ENCODE results near the gene CARNS1. TPM values are rescaled to one million over a fixed set of nuclear protein-coding genes. Genes with fewer than 3 reads are reported as not detected.

CARNS1 gene
- total RNA-seq, 1 experiment from 2014 or later = 1.1 TPM

DNA sequence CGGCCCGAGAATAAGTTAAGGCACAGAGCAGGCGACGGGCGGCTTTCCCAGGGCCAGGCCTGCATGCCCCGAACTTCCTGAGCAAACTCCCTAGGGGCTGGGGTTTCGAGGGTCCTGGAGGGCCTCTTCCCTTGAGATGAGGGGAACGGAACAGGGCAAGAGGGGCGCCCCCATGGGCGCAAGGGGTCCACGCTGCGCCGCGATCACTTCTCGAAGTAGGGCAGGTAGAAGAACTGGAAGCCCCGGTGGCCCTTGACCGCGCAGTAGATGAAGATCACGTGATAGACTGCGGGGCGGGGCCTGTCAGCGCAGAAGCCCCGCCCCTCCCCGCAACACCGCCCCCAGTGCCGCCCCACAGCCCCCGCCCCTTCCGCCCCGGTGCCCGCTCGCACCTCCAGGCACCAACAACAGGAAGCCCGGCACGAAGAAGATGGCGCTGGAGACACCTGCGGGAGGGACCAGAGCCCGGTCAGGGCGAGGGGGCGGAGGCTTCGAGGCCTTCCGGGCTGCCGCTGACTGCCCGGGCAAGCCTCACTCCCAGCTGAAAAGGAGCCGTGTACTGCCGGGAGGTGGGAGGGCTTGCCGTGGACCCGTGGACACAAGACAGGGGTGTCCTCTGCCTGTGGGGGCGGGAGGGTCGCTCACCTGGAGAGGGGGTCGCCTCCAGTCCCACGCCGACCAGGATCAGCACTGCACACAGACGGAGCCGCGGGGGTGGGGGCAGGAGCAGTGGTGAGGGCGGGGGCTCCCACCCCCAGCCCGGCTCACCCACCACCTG, 49.1 kb downstream of the CARNS1 start:
- no peak overlapping the region for H2AFZ ChIP-seq (ENCODE audit: low read length)
- no peak overlapping the region for H4K91ac ChIP-seq (ENCODE audit: insufficient read length, low read depth, low read length)
- H2BK20ac ChIP-seq (ENCODE audit: low read depth, low read length, poor library complexity, severe bottlenecking) = no peak overlapping the region
- H4K8ac ChIP-seq (replicated peaks; ENCODE audit: insufficient read length, low read depth, low read length) = no peak overlapping the region
- H3K18ac ChIP-seq (ENCODE audit: insufficient read length, low read depth, low read length) = peak overlapping the region; percentile 90
- H3K27me3 Mint-ChIP-seq (ENCODE audit: low read depth) = peaks cover 2% of the 10 kb centered on the region
- peak; percentile 95 for DNase-seq
- H2AK5ac ChIP-seq (ENCODE audit: insufficient read length, low read length) = no peak overlapping the region
- H2BK12ac ChIP-seq (ENCODE audit: insufficient read length, low read depth, low read length) = no peak overlapping the region
- H3K4me1 Mint-ChIP-seq = peaks cover 20 to 25% of the 10 kb centered on the region in 2 experiments
- peaks cover 0 to 4% (median 0%) of the 10 kb centered on the region in 3 experiments; a peak in 2 of 7 replicates for H3K36me3 Mint-ChIP-seq (ENCODE audit: insufficient read depth in 1 of 3, low read depth in 3 of 3)
- no peaks in the 10 kb centered on the region; the same call in 1 of the 2 replicates for H3K4me1 ChIP-seq (ENCODE audit: insufficient read depth, low read length)
- H3K27me3 ChIP-seq (ENCODE audit: insufficient read depth, low read length) = no peaks in the 10 kb centered on the region
- no peaks in the 10 kb centered on the region for H3K9me3 ChIP-seq (ENCODE audit: control insufficient read depth, low read depth, low read length)
- H3K9me3 Mint-ChIP-seq = no peaks in the 10 kb centered on the region
- H3K4ac ChIP-seq (ENCODE audit: low read depth, low read length) = no peak overlapping the region
- peak overlapping the region; percentile 49 for H3K4me2 ChIP-seq (ENCODE audit: insufficient read depth, insufficient read length, low read length)
- H3K23me2 ChIP-seq (ENCODE audit: insufficient read length, low read depth, low read length, poor library complexity, severe bottlenecking) = peaks cover 12% of the 10 kb centered on the region
- no peak overlapping the region for H2BK15ac ChIP-seq (ENCODE audit: low read depth, low read length)
- WGBS (ENCODE audit: extremely low coverage, insufficient read length, low lambda C conversion rate) = no CpG with 5 or more reads among the region's 56 CpGs
- no peaks in the 10 kb centered on the region for H3K79me2 ChIP-seq (ENCODE audit: insufficient read depth, low read length)
- no peak overlapping the region for H4K5ac ChIP-seq (ENCODE audit: insufficient read length, low read depth, low read length)
- no peak overlapping the region for H3K56ac ChIP-seq (ENCODE audit: insufficient read length, low read depth, low read length)
- peak overlapping the region; percentile 90 for H3K14ac ChIP-seq (ENCODE audit: insufficient read depth, low read length)
- no peak overlapping the region for H3K27ac ChIP-seq (ENCODE audit: insufficient read length, low read depth, low read length)
- H3K9ac ChIP-seq (ENCODE audit: extremely low read depth, insufficient read length, low read length) = peak overlapping the region; percentile 81
- H2BK5ac ChIP-seq (ENCODE audit: insufficient read length, low read length) = no peak overlapping the region
- no peak overlapping the region for H3T11ph ChIP-seq (ENCODE audit: low read length)
- H3K4me3 Mint-ChIP-seq = peak overlapping the region; percentile 83 to 86
- no peak overlapping the region for H2BK120ac ChIP-seq (ENCODE audit: low read depth, low read length, poor library complexity, severe bottlenecking)
- no peak overlapping the region for H3K23ac ChIP-seq (ENCODE audit: insufficient read length, low read depth, low read length)
- H3K27ac Mint-ChIP-seq = peak overlapping the region; percentile 48 to 95 (median 71); a peak in 4 of 7 replicates
- no peaks in the 10 kb centered on the region for H4K20me1 ChIP-seq (ENCODE audit: control insufficient read depth, insufficient read depth, insufficient read length)
- TF ChIP-seq, protein P1, sequence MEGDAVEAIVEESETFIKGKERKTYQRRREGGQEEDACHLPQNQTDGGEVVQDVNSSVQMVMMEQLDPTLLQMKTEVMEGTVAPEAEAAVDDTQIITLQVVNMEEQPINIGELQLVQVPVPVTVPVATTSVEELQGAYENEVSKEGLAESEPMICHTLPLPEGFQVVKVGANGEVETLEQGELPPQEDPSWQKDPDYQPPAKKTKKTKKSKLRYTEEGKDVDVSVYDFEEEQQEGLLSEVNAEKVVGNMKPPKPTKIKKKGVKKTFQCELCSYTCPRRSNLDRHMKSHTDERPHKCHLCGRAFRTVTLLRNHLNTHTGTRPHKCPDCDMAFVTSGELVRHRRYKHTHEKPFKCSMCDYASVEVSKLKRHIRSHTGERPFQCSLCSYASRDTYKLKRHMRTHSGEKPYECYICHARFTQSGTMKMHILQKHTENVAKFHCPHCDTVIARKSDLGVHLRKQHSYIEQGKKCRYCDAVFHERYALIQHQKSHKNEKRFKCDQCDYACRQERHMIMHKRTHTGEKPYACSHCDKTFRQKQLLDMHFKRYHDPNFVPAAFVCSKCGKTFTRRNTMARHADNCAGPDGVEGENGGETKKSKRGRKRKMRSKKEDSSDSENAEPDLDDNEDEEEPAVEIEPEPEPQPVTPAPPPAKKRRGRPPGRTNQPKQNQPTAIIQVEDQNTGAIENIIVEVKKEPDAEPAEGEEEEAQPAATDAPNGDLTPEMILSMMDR (conservative IDR thresholded peaks at IDR 0.05) = no peak
- no peaks in the 10 kb centered on the region for H3K79me1 ChIP-seq (ENCODE audit: insufficient read depth, low read depth, low read length, poor library complexity, severe bottlenecking)
